Stimulated activated CD8-positive, alpha-beta memory T cell treated with anti-CD3 and anti-CD28 coated beads, Interleukin-7, amount 100 ng/mL, for 24 hours (primary cell): ENCODE measurements around the gene TNS2.
"Not testable (repeated sequence)": the region's sequence is repeated elsewhere in the genome, so short reads cannot be mapped to it uniquely, and the experiment has no call there.

Experiments
- DNase-seq: peaks from one replicate; pipeline ENCODE4 v3.0.0-alpha.2; 2020; ENCODE audit warnings: low read depth

Gene TNS2, protein sequence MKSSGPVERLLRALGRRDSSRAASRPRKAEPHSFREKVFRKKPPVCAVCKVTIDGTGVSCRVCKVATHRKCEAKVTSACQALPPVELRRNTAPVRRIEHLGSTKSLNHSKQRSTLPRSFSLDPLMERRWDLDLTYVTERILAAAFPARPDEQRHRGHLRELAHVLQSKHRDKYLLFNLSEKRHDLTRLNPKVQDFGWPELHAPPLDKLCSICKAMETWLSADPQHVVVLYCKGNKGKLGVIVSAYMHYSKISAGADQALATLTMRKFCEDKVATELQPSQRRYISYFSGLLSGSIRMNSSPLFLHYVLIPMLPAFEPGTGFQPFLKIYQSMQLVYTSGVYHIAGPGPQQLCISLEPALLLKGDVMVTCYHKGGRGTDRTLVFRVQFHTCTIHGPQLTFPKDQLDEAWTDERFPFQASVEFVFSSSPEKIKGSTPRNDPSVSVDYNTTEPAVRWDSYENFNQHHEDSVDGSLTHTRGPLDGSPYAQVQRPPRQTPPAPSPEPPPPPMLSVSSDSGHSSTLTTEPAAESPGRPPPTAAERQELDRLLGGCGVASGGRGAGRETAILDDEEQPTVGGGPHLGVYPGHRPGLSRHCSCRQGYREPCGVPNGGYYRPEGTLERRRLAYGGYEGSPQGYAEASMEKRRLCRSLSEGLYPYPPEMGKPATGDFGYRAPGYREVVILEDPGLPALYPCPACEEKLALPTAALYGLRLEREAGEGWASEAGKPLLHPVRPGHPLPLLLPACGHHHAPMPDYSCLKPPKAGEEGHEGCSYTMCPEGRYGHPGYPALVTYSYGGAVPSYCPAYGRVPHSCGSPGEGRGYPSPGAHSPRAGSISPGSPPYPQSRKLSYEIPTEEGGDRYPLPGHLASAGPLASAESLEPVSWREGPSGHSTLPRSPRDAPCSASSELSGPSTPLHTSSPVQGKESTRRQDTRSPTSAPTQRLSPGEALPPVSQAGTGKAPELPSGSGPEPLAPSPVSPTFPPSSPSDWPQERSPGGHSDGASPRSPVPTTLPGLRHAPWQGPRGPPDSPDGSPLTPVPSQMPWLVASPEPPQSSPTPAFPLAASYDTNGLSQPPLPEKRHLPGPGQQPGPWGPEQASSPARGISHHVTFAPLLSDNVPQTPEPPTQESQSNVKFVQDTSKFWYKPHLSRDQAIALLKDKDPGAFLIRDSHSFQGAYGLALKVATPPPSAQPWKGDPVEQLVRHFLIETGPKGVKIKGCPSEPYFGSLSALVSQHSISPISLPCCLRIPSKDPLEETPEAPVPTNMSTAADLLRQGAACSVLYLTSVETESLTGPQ (N-terminal part only)

GRCh38 chr12:53049571-53050318 lies at the start of gene TNS2:
TNS2 (plus strand) TSS chr12:53050065; CDS start chr12:53050186, 121 bp downstream.
- DNase-seq: no peak

DNA sequence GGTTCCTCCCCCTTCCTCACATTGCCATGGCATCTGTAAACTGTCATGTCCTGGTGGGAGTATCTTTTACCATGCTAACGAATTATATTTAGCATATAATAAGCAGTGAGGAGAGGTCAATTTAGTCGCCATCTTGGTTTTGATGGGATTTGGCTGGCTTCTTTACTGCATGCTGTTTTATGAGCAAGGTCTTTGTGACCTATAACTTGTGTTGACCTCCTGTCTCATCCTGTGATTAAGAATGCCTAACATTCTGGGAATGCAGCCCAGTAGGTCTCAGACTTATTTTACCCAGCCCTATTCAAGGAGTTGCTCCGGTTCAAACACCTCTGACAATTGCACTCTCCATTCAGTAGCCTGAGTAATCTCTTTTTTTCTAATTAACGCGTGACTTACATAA lies 45.7 kb upstream of the TNS2 start:
- no peak for DNase-seq

DNA sequence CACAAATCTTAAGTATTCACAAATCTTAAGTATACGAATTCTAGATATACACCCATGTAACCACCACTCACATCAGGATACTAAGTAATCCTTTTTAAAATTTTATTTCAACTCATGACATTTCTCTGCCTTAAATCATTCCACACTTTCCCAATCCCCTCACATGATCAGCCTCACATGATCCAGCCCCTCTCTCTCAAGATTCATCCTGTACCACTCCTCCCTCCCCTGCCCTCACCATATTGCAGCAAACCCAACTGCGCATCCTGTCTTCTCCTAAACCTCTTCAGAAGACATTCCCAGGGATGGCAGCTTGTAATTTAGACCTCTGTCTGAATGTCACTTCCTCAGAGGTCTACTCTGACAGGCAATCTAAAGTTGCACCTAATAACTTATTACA lies 45.3 kb upstream of the TNS2 start:
- DNase-seq: no peak

GRCh38 chr12:53005215-53005985 lies 44.5 kb upstream of the TNS2 start:
- DNase-seq: no peak

- peak; percentile 98 for DNase-seq
Observed at GRCh38 chr12:53005986-53006809, 43.7 kb upstream of the TNS2 start, which contains the start of gene EIF4B. EIF4B (plus strand) TSS chr12:53006456; CDS start chr12:53006484, 28 bp downstream.

- peak; percentile 72 for DNase-seq
Observed at GRCh38 chr12:53006810-53007309, 43.0 kb upstream of the TNS2 start.

DNA sequence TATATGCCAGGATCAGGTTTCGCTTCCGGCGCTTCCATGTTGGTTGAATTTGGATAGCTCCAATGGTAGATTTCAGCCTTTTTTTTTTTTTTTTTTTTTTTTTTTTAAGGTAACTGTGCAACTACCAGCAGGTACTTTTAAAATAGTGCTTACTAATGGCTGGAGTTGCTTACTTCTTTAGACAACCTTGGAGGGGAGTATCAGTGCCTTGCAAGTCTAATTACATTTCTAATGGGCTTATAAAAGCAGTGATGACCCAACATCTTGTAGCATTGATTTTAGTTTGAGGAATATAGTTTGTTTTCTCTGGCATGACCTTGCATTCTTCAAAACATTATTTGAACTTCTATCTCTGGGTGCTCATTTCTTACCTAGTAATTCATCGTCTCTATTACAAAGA lies 42.5 kb upstream of the TNS2 start:
- DNase-seq: no peak

DNA sequence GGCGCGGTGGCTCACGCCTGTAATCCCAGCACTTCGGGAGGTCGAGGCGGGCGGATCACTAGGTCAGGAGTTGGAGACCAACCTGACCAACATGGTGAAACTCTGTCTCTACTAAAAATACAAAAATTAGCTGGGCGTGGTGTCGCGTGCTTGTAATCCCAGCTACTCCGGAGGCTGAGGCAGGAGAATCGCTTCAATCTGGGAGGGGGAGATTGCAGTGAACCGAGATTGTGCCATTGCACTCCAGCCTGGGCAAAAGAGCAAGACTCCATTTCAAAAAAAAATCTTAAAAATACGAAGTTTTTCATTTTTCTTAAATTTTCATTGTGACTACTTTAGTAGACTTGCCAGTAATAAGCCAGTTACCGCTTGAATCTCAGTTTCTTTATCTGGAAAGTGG lies 41.1 kb upstream of the TNS2 start:
- not testable (repeated sequence) for DNase-seq

DNA sequence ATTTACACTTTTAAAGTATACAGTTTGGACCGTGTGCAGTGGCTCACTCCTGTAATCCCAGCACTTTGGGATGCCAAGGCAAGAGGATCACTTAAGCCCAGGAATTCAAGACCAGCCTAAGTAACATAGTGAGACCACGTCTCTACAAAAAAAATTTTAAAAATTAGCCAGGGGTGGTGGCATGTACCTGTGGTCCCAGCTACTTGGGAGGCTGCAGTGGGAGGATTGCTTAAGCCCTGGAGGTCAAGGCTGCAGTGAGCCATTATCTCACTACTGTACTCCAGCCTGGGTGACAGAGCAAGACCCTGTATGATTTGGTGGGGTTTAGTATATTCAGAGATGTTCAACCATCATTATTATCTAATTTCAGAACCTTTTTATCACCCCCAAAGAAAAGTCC lies 38.9 kb upstream of the TNS2 start:
- no peak for DNase-seq

DNA sequence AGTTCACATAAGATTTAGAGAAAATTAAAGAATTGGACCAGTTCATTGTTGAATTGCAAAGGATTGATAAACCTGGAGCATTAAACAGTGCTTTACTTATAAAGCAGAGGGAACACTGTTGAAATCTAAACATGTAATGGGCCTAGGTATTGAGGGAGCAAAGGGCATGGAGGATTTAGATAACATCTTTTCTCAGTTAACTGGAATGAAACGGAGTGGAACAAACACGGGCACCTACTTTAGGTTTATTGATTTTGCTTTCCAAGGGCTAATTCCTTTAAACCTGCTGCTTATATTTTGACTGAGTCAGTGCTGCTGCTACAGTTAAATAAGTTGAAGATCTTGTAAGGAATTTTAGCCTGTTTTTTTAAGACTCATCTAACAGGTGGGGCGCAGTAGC lies 38.0 kb upstream of the TNS2 start:
- no peak for DNase-seq

DNA sequence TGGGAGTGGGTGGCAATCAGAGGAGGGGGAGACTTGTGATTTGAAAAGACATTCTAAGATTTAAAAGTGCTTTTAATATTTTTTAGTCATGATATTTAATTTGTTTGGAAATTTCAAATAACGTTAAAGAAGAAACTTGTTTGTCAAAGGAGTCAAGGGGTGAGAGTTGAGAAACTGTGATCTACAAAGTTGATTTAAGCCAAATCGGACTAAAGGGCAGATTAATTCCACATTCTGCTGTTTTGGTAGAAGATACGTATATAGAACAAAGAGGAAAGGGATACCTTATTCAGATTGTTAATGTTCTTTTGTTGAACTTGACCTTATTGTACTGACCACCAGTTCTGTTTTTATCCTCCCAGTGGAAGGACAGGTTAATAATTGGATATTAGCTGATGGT lies 36.9 kb upstream of the TNS2 start:
- DNase-seq: no peak

GRCh38 chr12:53014709-53015108 lies 35.2 kb upstream of the TNS2 start:
- no peak for DNase-seq

- no peak for DNase-seq
Observed at GRCh38 chr12:53025250-53025649, 24.6 kb upstream of the TNS2 start.

DNA sequence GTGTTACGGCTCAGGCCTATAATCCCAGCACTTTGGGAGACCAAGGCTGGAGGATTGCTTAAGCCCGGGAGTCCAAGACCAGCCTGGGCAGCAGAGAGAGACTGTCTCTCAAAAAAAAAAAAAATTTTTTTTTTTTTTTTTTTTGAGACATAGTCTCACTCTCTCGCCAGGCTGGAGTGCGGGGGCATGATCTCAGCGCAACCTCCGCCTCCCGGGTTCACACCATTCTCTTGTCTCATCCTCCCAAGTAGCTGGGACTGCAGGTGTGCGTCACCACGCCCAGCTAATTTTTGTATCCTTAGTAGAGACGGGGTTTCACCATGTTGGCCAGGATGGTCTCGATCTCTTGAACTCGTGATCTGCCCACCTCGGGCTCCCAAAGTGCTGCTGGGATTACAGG lies 22.9 kb upstream of the TNS2 start:
- DNase-seq: not testable (repeated sequence)

GRCh38 chr12:53031616-53032015 lies 18.2 kb upstream of the TNS2 start:
- no peak for DNase-seq

DNA sequence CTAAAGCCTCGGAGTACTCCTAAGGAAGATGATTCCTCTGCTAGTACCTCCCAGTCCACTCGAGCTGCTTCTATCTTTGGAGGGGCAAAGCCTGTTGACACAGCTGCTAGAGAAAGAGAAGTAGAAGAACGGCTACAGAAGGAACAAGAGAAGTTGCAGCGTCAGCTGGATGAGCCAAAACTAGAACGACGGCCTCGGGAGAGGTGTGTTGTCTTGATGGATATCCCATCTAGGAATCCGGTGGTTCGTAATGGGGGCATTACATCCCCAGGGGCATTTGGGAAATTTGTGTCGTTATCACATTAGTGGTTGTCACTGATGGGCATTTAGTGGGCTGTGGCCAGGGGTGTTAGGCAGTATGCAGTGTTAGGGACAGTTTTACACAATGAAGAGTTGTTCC lies 16.0 kb upstream of the TNS2 start:
- DNase-seq: not testable (repeated sequence)

- no peak for DNase-seq
Observed at GRCh38 chr12:53034459-53034858, 15.4 kb upstream of the TNS2 start.

GRCh38 chr12:53036802-53037201 lies 13.1 kb upstream of the TNS2 start:
- no peak for DNase-seq

DNA sequence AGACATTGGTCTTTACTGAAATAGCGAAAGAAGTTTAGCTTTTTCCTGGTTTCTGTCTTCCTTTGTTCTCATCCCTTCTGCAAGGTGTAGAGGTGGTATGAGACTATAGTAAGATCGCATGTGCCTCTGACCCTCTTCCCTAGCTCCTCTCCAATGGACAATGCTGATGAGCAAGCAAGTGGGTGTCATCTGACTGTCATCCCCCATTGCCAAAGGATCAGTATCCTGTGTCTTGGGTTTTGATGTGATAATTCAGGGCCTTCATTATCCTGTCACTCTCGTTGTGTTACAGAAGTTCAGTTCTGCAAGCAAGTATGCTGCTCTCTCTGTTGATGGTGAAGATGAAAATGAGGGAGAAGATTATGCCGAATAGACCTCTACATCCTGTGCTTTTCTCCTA lies 10.0 kb upstream of the TNS2 start:
- DNase-seq: no peak
